Right atrium auricular region (tissue), 2 donors: ENCODE results near the gene NR2F2. TPM values are rescaled to one million over a fixed set of nuclear protein-coding genes. Genes with fewer than 3 reads are reported as not detected.

Source experiments
- DNase-seq: peaks from one replicate; pipeline ENCODE4 v3.0.0-alpha.2; 2019; ENCODE audit warnings: low spot score
- H3K27ac ChIP-seq, 2 donors: fragments of 200-600 bp; sonication (generic); 1 replicate in 1 of 2; 2 replicates in 1 of 2; pipeline ENCODE4 v1.5.1; 2016 to 2019
- H3K27me3 ChIP-seq, 2 donors: fragments of 200-600 bp; sonication (generic); one replicate each; pipeline versions ENCODE4 v1.5.1 to v1.6.0; 2017 to 2019
- H3K36me3 ChIP-seq: fragments of 200-600 bp; sonication (generic); one replicate; pipeline ENCODE4 v1.5.1; 2016
- H3K4me1 ChIP-seq, 2 donors: fragments of 200-600 bp; sonication (generic); one replicate each; pipeline versions ENCODE4 v1.5.1 to v1.6.0; 2017 to 2019
- H3K4me3 ChIP-seq, 2 donors: fragments of 200-600 bp; sonication (generic); 1 replicate in 1 of 2; 2 replicates in 1 of 2; pipeline ENCODE4 v1.5.1; 2017 to 2019; ENCODE audit warnings: mild to moderate bottlenecking in 1 of 2, moderate library complexity in 1 of 2
- H3K9me3 ChIP-seq, 2 donors: fragments of 200-600 bp; sonication (generic); one replicate each; pipeline ENCODE4 v1.5.1; 2019
- total RNA-seq, 2 donors: library from RNA; depleted of rRNA; stranded (reverse); fragments of >200 nt; gene quantifications; one replicate each; pipeline ENCODE4 v1.1.0, GENCODE V29; 2016
- TF ChIP-seq, protein P1 (sequence below), 2 donors: fragments of 200-600 bp; sonication (generic); IDR thresholded peaks; one replicate each; pipeline ENCODE4 v1.5.1; 2019; ENCODE audit warnings: antibody characterized with exemption in 2 of 2

Gene NR2F2
- total RNA-seq, 2 donors from 2014 or later, result 25.0 to 26.7 TPM

- Histone ChIP-seq H3K9me3 (no peaks in the 10 kb centered on the region), H3K27ac (peak overlapping the region; percentile 94 to 95), H3K4me3 (peak overlapping the region; percentile 60 to 70), H3K4me1 (peaks cover 0 to 26% of the 10 kb centered on the region in 2 donors), H3K27me3 (no peaks in the 10 kb centered on the region), H3K36me3 (peaks cover 18% of the 10 kb centered on the region)
- no peak for DNase-seq
- TF ChIP-seq, protein P1, sequence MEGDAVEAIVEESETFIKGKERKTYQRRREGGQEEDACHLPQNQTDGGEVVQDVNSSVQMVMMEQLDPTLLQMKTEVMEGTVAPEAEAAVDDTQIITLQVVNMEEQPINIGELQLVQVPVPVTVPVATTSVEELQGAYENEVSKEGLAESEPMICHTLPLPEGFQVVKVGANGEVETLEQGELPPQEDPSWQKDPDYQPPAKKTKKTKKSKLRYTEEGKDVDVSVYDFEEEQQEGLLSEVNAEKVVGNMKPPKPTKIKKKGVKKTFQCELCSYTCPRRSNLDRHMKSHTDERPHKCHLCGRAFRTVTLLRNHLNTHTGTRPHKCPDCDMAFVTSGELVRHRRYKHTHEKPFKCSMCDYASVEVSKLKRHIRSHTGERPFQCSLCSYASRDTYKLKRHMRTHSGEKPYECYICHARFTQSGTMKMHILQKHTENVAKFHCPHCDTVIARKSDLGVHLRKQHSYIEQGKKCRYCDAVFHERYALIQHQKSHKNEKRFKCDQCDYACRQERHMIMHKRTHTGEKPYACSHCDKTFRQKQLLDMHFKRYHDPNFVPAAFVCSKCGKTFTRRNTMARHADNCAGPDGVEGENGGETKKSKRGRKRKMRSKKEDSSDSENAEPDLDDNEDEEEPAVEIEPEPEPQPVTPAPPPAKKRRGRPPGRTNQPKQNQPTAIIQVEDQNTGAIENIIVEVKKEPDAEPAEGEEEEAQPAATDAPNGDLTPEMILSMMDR (IDR thresholded peaks at IDR 0.05), result no peak
Observed at GRCh38 chr15:96330064-96330449, 443 bp upstream of the NR2F2 start.

DNA sequence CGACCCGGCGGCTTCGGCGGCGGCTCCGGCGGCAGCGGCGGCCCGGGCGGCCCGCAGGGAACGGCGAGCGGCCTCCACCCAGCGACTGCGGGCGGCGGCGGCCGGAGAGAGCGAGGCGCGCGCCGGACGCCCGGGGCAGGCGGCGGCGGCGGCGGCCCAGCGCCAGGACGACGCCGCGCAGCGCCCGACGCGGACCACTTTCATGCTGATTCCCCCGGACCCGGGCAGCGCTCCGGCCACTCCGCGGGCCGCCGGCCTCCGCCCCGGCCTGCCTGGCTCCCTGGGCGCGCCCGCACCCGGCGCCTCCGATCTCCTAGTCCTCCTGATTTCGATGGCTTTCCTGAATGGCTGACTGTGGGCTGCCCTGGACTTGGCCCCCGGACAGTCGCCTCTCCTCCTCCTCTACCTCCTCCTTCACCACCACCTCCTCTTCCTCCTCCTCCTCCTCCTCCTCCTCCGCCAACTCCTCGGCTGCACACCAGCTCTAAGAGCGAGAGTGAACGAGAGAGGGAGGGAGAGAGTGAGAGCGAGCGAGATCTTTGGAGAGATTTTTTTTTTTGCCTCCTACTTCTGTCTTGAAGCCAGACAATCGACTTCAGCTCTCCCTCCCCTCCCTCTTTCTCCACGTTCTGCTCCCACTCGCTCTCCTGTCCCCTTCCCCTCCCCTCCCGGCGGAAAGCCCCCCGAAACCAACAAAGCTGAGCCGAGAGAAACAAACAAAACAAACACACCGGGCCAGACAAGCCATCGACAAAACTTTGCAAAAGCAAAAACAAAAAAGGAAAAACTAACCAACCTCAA lies 844 bp downstream of the NR2F2 start:
- Histone ChIP-seq H3K4me1 (peaks cover 0 to 24% of the 10 kb centered on the region in 2 donors), H3K27ac (peak overlapping the region; percentile 95 to 97), H3K36me3 (peaks cover 31% of the 10 kb centered on the region), H3K9me3 (no peaks in the 10 kb centered on the region), H3K27me3 (no peaks in the 10 kb centered on the region), H3K4me3 (peak overlapping the region; percentile 67 to 70)
- DNase-seq, result no peak
- TF ChIP-seq, protein P1 (IDR thresholded peaks at IDR 0.05), result no peak

- TF ChIP-seq, protein P1 (IDR thresholded peaks at IDR 0.05), result no peak
Observed at GRCh38 chr15:96331945-96332636, 1.6 kb downstream of the NR2F2 start.

DNA sequence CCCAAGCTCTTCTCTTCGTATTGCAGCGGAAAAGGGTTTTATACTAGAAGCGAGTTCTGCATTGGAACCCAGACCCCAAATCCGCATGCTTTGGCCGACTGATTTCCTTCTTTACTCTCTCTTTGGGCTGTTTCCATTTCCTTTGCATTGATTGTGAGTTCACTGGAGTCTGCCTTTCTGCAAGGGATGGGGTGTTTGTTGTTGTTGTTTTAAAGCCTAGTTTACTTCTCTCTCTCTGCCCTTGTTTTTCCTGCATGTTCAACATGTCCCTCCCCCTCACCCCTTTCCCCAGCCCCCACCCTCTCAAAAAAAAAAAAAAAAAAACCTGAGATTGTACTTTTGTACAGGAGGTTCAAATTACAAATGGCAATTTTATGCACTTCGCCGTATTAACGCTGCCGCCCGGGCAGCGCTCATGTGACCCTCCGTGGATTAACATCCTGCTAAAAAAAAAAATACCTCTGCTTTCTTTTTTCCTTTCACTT lies 2.2 kb downstream of the NR2F2 start:
- TF ChIP-seq, protein P1 (IDR thresholded peaks at IDR 0.05), result no peak
- peaks cover 0 to 20% of the 10 kb centered on the region in 2 donors for H3K4me1 ChIP-seq

More at GRCh38 chr15:96331945-96332636, 1.6 kb downstream of the NR2F2 start:
- no peaks in the 10 kb centered on the region for H3K27me3 ChIP-seq
- peak overlapping the region; percentile 67 to 70 for H3K4me3 ChIP-seq
- H3K27ac ChIP-seq, result peak overlapping the region; percentile 95 to 97
- no peaks in the 10 kb centered on the region for H3K9me3 ChIP-seq
- DNase-seq, result no peak
- peaks cover 0 to 24% of the 10 kb centered on the region in 2 donors for H3K4me1 ChIP-seq
- H3K36me3 ChIP-seq, result peaks cover 33% of the 10 kb centered on the region

DNA sequence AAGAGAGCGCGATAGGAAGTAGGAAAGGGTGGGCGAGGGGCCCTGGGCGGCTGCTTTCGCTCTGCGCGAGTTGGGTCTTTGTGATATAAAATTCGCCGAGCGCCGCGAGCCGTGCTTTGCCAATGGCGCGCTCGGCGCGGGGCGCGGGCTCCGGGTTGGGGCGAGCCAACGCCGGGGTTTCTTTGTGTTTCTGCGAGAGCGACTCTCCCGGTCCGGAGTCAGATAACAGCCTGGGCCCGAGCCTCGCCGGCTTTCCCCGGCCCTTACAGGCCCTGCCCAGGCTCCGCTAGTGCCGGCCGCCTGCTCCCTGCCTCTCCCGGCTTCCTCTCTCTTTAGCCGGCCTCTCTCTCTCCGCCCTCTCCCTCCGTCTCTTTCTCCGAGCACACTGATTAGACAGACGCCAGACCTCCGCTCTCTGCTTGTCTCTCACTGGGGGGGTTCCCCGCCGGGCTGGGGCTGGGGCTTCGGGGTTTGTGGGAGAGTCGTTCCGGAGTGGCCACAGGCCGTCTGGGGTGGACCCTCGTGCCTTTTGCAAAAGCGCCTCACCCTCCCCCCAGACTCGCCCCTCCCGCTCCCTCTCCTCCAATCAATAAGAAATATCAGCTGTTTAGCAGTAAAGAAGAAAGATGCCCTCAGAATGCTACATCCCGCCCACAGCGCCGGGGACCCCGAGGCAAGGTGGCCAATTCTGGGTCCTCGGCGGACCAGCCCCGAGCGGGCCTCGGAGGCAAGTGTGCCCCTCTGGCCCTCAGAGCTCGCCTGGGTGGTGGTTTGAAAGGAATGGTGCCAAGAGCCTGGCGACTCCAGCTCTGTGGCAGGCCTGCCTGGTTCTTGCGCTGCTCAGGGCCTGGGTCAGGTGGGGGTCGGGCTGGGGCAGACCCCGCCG lies 2.9 kb downstream of the NR2F2 start:
- H3K27me3 ChIP-seq, result no peaks in the 10 kb centered on the region
- DNase-seq, result no peak
- H3K4me1 ChIP-seq, result peaks cover 0 to 16% of the 10 kb centered on the region in 2 donors
- TF ChIP-seq, protein P1 (IDR thresholded peaks at IDR 0.05), result no peak
- no peaks in the 10 kb centered on the region for H3K9me3 ChIP-seq
- H3K36me3 ChIP-seq, result peaks cover 43% of the 10 kb centered on the region
- H3K4me3 ChIP-seq, result peak overlapping the region; percentile 67 to 70
- H3K27ac ChIP-seq, result peak overlapping the region; percentile 95 to 97

More for the DNA sequence above, 2.2 kb downstream of the NR2F2 start:
- H3K36me3 ChIP-seq, result peaks cover 38% of the 10 kb centered on the region
- no peak for DNase-seq
- no peaks in the 10 kb centered on the region for H3K9me3 ChIP-seq
- H3K4me3 ChIP-seq, result peak overlapping the region; percentile 67 to 70
- peak overlapping the region; percentile 95 to 97 for H3K27ac ChIP-seq
- H3K27me3 ChIP-seq, result no peaks in the 10 kb centered on the region
